ENCODE data around the gene SHCBP1.
"Not testable (repeated sequence)": the region's sequence is repeated elsewhere in the genome, so short reads cannot be mapped to it uniquely, and the experiment has no call there.

DNA sequence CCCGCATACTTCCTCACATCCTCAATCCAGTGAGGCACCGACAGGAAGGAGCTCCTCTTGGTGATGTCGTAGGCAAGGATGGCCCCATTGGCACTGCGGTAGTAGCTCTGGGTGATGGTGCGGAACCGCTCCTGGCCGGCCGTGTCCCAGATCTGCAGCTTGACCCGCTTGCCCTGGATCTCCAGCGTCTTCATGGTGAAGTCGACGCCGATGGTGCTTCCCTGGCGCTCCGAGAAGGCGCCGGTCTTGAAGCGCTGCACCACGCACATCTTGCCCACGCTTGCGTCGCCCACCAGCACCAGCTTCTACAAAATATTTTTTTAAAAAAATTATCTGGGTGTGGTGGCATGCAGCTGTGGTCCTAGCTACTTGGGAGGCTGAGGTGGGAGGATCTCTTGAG is 5.5 kb upstream of the SHCBP1 start:
- TF ChIP-seq POLR2A, CTCF (IDR thresholded peaks at IDR 0.05): not testable (repeated sequence)

Data from Peyer's patch (tissue), 4 donors.